Measurements from ENCODE around the gene INAFM1. TPM values are rescaled to one million over a fixed set of nuclear protein-coding genes. Genes with fewer than 3 reads are reported as not detected.

The INAFM1 gene
- total and polyA plus RNA-seq, 8 donors, result 8.7 to 22.2 (median 12.9) TPM

DNA sequence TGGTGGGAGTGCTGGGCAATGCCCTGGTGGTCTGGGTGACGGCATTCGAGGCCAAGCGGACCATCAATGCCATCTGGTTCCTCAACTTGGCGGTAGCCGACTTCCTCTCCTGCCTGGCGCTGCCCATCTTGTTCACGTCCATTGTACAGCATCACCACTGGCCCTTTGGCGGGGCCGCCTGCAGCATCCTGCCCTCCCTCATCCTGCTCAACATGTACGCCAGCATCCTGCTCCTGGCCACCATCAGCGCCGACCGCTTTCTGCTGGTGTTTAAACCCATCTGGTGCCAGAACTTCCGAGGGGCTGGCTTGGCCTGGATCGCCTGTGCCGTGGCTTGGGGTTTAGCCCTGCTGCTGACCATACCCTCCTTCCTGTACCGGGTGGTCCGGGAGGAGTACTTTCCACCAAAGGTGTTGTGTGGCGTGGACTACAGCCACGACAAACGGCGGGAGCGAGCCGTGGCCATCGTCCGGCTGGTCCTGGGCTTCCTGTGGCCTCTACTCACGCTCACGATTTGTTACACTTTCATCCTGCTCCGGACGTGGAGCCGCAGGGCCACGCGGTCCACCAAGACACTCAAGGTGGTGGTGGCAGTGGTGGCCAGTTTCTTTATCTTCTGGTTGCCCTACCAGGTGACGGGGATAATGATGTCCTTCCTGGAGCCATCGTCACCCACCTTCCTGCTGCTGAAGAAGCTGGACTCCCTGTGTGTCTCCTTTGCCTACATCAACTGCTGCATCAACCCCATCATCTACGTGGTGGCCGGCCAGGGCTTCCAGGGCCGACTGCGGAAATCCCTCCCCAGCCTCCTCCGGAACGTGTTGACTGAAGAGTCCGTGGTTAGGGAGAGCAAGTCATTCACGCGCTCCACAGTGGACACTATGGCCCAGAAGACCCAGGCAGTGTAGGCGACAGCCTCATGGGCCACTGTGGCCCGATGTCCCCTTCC is 45.5 kb downstream of the INAFM1 start:
- peak overlapping the region in 1 of 2 donors; percentile 69 for H3K27ac ChIP-seq
- TF ChIP-seq, protein P1, sequence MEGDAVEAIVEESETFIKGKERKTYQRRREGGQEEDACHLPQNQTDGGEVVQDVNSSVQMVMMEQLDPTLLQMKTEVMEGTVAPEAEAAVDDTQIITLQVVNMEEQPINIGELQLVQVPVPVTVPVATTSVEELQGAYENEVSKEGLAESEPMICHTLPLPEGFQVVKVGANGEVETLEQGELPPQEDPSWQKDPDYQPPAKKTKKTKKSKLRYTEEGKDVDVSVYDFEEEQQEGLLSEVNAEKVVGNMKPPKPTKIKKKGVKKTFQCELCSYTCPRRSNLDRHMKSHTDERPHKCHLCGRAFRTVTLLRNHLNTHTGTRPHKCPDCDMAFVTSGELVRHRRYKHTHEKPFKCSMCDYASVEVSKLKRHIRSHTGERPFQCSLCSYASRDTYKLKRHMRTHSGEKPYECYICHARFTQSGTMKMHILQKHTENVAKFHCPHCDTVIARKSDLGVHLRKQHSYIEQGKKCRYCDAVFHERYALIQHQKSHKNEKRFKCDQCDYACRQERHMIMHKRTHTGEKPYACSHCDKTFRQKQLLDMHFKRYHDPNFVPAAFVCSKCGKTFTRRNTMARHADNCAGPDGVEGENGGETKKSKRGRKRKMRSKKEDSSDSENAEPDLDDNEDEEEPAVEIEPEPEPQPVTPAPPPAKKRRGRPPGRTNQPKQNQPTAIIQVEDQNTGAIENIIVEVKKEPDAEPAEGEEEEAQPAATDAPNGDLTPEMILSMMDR (IDR thresholded peaks at IDR 0.05), result no peak
- intact Hi-C loops (cut with DNase I), result no loop called here

GRCh38 chr19:47321630-47322029 is 46.9 kb downstream of the INAFM1 start:
- peaks cover 0 to 38% of the 10 kb centered on the region in 2 donors for H3K36me3 ChIP-seq
- H3K9me3 ChIP-seq, result no peaks in the 10 kb centered on the region
- DNase-seq (no peak), ATAC-seq (no peak)
- H3K4me3 ChIP-seq, result no peak overlapping the region
- H3K27ac ChIP-seq, result peak overlapping the region in 1 of 2 donors; percentile 69
- TF ChIP-seq, protein P1 (IDR thresholded peaks at IDR 0.05), result no peak
- intact Hi-C loops (cut with DNase I), result no loop called here
- H3K27me3 ChIP-seq, result peaks cover 0 to 5% of the 10 kb centered on the region in 2 donors
- peaks cover 0 to 57% of the 10 kb centered on the region in 2 donors for H3K4me1 ChIP-seq

More for the DNA sequence above, 45.5 kb downstream of the INAFM1 start:
- peak in 1 of 4 donors; percentile 74 for DNase-seq
- no peak overlapping the region for H3K4me3 ChIP-seq
- no peaks in the 10 kb centered on the region for H3K9me3 ChIP-seq
- peaks cover 0 to 47% of the 10 kb centered on the region in 2 donors for H3K36me3 ChIP-seq
- H3K4me1 ChIP-seq, result peaks cover 0 to 64% of the 10 kb centered on the region in 2 donors
- peaks cover 0 to 5% of the 10 kb centered on the region in 2 donors for H3K27me3 ChIP-seq
- ATAC-seq, result no peak

DNA sequence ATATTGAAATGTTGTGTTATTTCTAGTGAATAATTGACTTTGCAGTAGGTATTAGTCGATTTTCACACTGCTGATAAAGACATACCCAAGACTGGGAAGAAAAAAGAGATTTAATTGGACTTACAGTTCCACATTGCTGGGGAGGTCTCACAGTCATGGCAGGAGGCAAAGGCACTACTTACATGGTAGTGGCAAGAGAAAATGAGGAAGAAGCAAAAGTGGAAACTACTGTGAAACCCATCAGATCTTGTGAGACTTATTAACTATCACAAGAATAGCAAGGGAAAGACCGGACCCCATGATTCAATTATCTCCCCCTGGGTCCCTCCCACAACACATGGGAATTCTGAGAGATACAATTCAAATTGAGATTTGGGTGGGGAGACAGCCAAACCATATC is 47.4 kb downstream of the INAFM1 start:
- ATAC-seq (no peak), DNase-seq (no peak)
- no peak overlapping the region for H3K4me3 ChIP-seq
- H3K36me3 ChIP-seq, result peaks cover 0 to 34% of the 10 kb centered on the region in 2 donors
- no peaks in the 10 kb centered on the region for H3K9me3 ChIP-seq
- peaks cover 0 to 5% of the 10 kb centered on the region in 2 donors for H3K27me3 ChIP-seq
- H3K27ac ChIP-seq, result peak overlapping the region; percentile 33 to 69
- peaks cover 0 to 54% of the 10 kb centered on the region in 2 donors for H3K4me1 ChIP-seq
- intact Hi-C loops (cut with DNase I), result no loop called here
- TF ChIP-seq, protein P1 (IDR thresholded peaks at IDR 0.05), result no peak

GRCh38 chr19:47323409-47323808 is 48.7 kb downstream of the INAFM1 start:
- peaks cover 0 to 5% of the 10 kb centered on the region in 2 donors for H3K27me3 ChIP-seq
- peaks cover 0 to 32% of the 10 kb centered on the region in 2 donors for H3K36me3 ChIP-seq
- peak overlapping the region; percentile 33 to 69 for H3K27ac ChIP-seq
- intact Hi-C loops (cut with DNase I), result no loop called here
- ATAC-seq, result no peak
- H3K4me1 ChIP-seq, result peaks cover 0 to 53% of the 10 kb centered on the region in 2 donors
- TF ChIP-seq, protein P1 (IDR thresholded peaks at IDR 0.05), result no peak
- H3K9me3 ChIP-seq, result no peaks in the 10 kb centered on the region
- no peak for DNase-seq
- H3K4me3 ChIP-seq, result peak overlapping the region in 1 of 2 donors; percentile 4

GRCh38 chr19:47323872-47324271 is 49.2 kb downstream of the INAFM1 start:
- H3K36me3 ChIP-seq, result peaks cover 0 to 28% of the 10 kb centered on the region in 2 donors
- intact Hi-C loops (cut with DNase I), result no loop called here
- peak overlapping the region in 1 of 2 donors; percentile 4 for H3K4me3 ChIP-seq
- peak; percentile 51 for ATAC-seq
- H3K9me3 ChIP-seq, result no peaks in the 10 kb centered on the region
- H3K27me3 ChIP-seq, result peaks cover 0 to 5% of the 10 kb centered on the region in 2 donors
- H3K4me1 ChIP-seq, result peaks cover 0 to 49% of the 10 kb centered on the region in 2 donors
- H3K27ac ChIP-seq, result peak overlapping the region; percentile 46 to 69
- TF ChIP-seq, protein P1 (IDR thresholded peaks at IDR 0.05), result no peak
- DNase-seq, result peak in 1 of 4 donors; percentile 82

Measured in left lung (tissue), 10 donors.